ENCODE measurements around the gene OXSM. TPM values are rescaled to one million over a fixed set of nuclear protein-coding genes. Genes with fewer than 3 reads are reported as not detected.

Gene OXSM
- total RNA-seq, 1 donor from 2014 or later = 8.5 TPM

DNA sequence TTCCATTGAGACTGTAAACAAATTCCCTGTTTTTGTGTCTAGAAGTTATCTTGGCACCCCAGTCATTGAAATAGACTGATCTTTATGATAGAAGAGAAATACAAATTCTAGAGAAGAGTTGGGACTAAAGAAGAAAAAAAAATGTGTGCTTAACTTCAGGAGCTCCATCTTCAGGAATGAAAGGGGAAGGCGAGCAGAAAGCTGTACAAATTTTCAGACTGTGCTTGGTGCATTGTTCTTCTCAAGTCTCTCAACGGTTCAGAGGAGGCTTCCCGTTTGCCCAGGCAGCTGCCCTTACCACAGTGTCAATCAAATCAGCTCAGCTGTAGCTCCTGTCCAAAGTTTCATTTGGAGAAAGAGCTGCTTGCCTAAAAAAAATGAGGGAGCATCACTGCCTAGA, 41.7 kb downstream of the OXSM start:
- no peak for ATAC-seq
- intact Hi-C loops (cut with DNase I) = no loop called here
- no peak overlapping the region for H3K27ac ChIP-seq
- no peaks in the 10 kb centered on the region for H3K27me3 ChIP-seq
- TF ChIP-seq, protein P1, sequence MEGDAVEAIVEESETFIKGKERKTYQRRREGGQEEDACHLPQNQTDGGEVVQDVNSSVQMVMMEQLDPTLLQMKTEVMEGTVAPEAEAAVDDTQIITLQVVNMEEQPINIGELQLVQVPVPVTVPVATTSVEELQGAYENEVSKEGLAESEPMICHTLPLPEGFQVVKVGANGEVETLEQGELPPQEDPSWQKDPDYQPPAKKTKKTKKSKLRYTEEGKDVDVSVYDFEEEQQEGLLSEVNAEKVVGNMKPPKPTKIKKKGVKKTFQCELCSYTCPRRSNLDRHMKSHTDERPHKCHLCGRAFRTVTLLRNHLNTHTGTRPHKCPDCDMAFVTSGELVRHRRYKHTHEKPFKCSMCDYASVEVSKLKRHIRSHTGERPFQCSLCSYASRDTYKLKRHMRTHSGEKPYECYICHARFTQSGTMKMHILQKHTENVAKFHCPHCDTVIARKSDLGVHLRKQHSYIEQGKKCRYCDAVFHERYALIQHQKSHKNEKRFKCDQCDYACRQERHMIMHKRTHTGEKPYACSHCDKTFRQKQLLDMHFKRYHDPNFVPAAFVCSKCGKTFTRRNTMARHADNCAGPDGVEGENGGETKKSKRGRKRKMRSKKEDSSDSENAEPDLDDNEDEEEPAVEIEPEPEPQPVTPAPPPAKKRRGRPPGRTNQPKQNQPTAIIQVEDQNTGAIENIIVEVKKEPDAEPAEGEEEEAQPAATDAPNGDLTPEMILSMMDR (IDR thresholded peaks at IDR 0.05) = no peak
- DNase-seq = no peak
- no peaks in the 10 kb centered on the region for H3K9me3 ChIP-seq
- H3K4me1 ChIP-seq = no peaks in the 10 kb centered on the region
- no peaks in the 10 kb centered on the region for H3K36me3 ChIP-seq
- no peak overlapping the region for H3K4me3 ChIP-seq

DNA sequence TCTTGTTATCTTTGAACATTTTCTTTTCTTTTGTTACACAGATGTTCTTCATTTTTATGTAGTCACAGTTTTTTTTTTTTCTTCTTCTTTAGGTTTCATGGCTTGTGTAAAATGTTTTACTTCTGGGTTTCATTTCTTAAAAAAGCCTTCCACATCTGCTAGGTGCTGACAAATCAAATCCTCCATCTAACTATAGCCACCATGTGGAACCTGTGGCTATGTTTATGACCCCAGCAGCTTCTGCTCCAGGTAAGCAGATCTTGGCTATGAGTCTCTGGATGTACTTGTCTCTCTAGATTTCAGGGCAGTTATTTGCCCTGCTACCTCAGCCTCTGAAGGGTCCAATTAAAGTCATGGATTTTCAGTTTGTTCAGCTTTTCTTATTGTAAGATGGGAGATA, 44.5 kb downstream of the OXSM start:
- TF ChIP-seq, protein P1 (IDR thresholded peaks at IDR 0.05) = no peak
- H3K4me3 ChIP-seq = no peak overlapping the region
- intact Hi-C loops (cut with DNase I) = no loop called here
- no peaks in the 10 kb centered on the region for H3K27me3 ChIP-seq
- no peaks in the 10 kb centered on the region for H3K4me1 ChIP-seq
- no peak overlapping the region for H3K27ac ChIP-seq
- ATAC-seq (no peak), DNase-seq (no peak)
- H3K9me3 ChIP-seq = no peaks in the 10 kb centered on the region
- no peaks in the 10 kb centered on the region for H3K36me3 ChIP-seq

DNA sequence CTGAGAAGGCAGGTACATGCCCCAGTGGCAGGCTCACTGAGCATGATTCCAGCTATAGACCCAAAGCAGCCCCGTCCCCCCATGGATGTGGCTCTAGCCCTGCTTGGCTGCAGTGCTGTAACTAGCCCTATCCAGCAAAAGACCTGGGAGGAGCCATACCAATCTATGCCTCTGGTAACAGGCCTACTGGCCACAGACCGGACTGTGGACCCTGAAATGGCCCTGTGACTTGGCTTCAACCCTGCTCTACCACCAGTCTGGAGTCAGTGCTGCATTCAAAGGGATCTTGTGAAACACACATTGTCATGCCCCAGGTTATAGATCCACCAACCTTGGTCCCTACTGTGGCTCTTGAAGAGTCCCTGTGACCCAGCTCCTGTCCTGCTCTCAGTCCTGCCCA, 46.7 kb downstream of the OXSM start:
- H3K27me3 ChIP-seq = no peaks in the 10 kb centered on the region
- intact Hi-C loops (cut with DNase I) = no loop called here
- DNase-seq (no peak), ATAC-seq (no peak)
- TF ChIP-seq, protein P1 (IDR thresholded peaks at IDR 0.05) = no peak
- H3K4me3 ChIP-seq = no peak overlapping the region
- H3K9me3 ChIP-seq = no peaks in the 10 kb centered on the region
- H3K27ac ChIP-seq = no peak overlapping the region
- H3K36me3 ChIP-seq = no peaks in the 10 kb centered on the region
- no peaks in the 10 kb centered on the region for H3K4me1 ChIP-seq

DNA sequence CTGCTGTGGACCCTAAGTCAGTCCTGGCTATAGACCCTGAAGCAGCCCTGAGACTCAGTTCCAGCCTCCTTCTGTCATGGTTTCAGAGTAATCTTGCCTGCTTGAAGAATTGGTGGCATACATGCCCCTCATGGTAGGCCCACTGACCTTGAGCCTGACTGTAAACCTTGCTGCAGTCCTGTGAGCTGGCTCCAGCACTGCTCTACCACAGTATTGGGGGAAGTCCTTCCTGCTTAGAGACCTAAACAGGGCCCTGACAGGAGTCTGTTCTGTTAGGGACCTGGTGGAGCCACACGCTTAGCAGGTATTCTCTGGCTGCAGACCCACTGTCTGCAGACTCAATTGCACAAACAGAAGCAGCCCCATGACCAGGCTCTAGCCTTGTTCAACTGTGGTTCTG, 47.1 kb downstream of the OXSM start:
- H3K27me3 ChIP-seq = no peaks in the 10 kb centered on the region
- no peak overlapping the region for H3K4me3 ChIP-seq
- H3K4me1 ChIP-seq = no peaks in the 10 kb centered on the region
- DNase-seq (no peak), ATAC-seq (no peak)
- intact Hi-C loops (cut with DNase I) = no loop called here
- H3K27ac ChIP-seq = no peak overlapping the region
- no peaks in the 10 kb centered on the region for H3K9me3 ChIP-seq
- TF ChIP-seq, protein P1 (IDR thresholded peaks at IDR 0.05) = no peak
- H3K36me3 ChIP-seq = no peaks in the 10 kb centered on the region

DNA sequence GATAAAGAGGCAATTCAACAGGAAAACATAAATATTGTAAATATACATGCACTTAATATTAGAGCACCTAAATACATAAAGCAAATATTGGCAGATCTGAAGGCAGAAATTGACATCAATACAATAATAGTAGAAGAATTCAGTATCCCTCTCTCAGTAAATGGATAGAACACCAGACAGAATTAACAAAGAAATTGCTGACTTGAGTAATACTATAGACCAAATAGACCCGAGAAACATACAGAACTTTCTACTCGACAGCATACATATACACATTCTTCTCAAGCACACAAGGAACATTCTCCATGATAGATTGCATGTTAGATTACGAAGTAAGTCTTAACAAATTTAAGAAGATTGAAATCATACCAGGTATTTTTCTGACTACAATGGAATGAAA, 50.2 kb downstream of the OXSM start:
- Histone ChIP-seq H3K27ac (no peak overlapping the region), H3K9me3 (no peaks in the 10 kb centered on the region), H3K36me3 (no peaks in the 10 kb centered on the region), H3K27me3 (no peaks in the 10 kb centered on the region), H3K4me3 (no peak overlapping the region), H3K4me1 (no peaks in the 10 kb centered on the region)
- DNase-seq (no peak), ATAC-seq (no peak)
- TF ChIP-seq, protein P1 (IDR thresholded peaks at IDR 0.05) = no peak
- intact Hi-C loops (cut with DNase I) = no loop called here

DNA sequence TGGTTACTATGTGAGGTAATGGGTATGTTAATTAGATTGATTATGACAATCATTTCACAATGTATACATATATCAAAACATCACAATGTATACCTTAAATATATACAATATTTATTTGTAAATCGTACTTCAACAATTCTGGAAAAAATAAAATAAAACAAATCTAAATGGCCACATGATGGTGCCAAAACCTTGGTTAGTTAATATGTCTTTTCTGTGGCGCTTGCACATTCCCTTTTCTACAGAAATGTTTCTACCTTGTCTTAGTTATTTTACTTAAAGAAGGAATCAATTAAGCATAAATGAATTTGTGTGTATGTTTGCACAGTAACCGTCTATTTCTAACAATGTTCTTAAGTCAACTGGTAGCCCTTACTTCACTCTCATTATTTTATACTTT, 53.4 kb downstream of the OXSM start:
- H3K4me3 ChIP-seq = no peak overlapping the region
- no peaks in the 10 kb centered on the region for H3K4me1 ChIP-seq
- ATAC-seq (no peak), DNase-seq (no peak)
- intact Hi-C loops (cut with DNase I) = no loop called here
- TF ChIP-seq, protein P1 (IDR thresholded peaks at IDR 0.05) = peak; percentile 21
- no peaks in the 10 kb centered on the region for H3K9me3 ChIP-seq
- H3K36me3 ChIP-seq = no peaks in the 10 kb centered on the region
- no peak overlapping the region for H3K27ac ChIP-seq
- no peaks in the 10 kb centered on the region for H3K27me3 ChIP-seq

Measured in upper lobe of right lung (tissue), 1 donor.